Left cardiac atrium (tissue), 4 donors: Measurements from ENCODE around the gene ZP1. TPM values are rescaled to one million over a fixed set of nuclear protein-coding genes. Genes with fewer than 3 reads are reported as not detected.

Source experiments
- ATAC-seq, 2 donors: fragments of 200-7000 bp; cut with Tn5 transposase; one replicate each; pipeline ENCODE4 v1.9.1; 2020; ENCODE audit warnings: mild to moderate bottlenecking in 2 of 2, moderate library complexity in 2 of 2
- DNase-seq: peaks from one replicate; pipeline ENCODE4 v3.0.0-alpha.2; 2020
- intact Hi-C, 2 donors: fragments of 100-400 bp; cut with DNase I; formaldehyde crosslinking; loops; one replicate each; pipeline versions ENCODE4 v1.14.1 to v1.15.1; 2022 to 2023
- total RNA-seq, 2 donors: library from RNA; stranded (reverse); fragmentation: NEBNext Ultra II Directional; extraction: Animal tissue kit (Norgen Biotek cat#: 25700); gene quantifications; one replicate each; pipeline ENCODE4 v1.2.1, GENCODE V29; 2021
- donor health status: DM: no; HTN: yes; CAD: no.
- donor health status: DM: no; HTN: yes; CAD: no; lungs with severe emphysema.
- donor health status: DM: yes; HTN: yes; CAD: no.
- donor health status: Dilated cardiomyopathy.

The ZP1 gene
- total RNA-seq, 2 donors from 2014 or later, result not detected

DNA sequence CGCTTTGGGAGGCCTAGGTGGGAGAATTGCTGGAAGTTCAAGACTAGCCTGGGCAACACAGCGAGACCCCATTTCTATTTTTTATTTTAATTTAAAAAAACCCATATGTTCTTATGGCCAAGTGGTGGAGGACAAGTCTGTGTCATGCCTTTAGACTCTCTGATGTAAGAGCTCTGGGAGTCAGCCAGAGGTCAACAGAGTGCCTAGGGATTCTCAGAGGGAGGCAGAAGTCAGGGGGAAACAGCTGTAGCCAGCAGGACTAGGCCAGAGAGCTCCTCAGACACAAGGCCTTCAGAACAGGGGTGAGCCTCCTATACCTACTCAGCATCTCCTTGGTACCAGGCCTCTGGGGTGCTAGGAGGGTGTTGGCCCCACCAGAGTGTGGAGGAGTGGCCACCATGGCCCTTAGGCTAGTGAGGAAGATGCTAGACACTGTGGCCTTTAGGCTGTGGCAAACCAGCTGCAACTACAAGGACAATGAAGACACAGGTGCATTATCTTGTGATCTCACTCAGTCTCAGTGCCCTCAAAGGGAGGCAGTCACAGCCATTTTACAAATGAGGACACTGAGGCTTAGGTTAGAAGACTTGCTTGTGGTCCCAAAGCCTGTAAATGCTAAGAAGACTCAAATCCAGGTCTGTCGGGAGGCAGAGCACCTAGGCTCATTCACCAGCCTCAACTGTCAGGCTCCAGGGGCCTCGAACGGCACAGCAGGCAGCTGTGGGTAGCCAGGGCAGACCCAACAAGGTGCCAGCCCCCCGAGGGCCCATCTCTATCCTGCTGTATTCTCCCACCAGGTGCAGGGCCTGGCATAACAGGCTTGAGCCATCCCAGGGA is 5.0 kb downstream of the ZP1 start:
- DNase-seq (peak; percentile 65), ATAC-seq (peak; percentile 77 to 80)
- intact Hi-C loops, result no loop called here

- intact Hi-C loops, result no loop called here
- DNase-seq (no peak), ATAC-seq (peak; percentile 11 to 45)
Measured at GRCh38 chr11:60872961-60873524, 5.7 kb downstream of the ZP1 start.

DNA sequence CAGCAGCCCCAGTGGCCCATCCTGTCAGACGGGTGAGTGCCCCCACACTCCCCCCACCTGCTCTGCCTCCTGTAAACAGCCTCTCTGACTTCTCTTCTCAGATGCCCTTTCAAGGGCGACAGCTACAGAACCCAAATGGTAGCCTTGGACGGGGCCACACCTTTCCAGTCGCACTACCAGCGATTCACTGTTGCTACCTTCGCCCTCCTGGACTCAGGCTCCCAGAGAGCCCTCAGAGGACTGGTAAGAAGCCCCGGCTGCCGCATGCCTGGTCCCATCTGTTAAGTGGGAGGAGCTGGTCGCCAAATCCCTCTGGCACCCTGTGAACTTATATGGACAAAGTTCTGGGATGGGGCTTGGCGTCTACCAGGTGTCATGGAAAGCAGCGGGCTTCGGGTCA is 6.2 kb downstream of the ZP1 start:
- intact Hi-C loops, result no loop called here
- no peak for DNase-seq
- ATAC-seq, result no peak

DNA sequence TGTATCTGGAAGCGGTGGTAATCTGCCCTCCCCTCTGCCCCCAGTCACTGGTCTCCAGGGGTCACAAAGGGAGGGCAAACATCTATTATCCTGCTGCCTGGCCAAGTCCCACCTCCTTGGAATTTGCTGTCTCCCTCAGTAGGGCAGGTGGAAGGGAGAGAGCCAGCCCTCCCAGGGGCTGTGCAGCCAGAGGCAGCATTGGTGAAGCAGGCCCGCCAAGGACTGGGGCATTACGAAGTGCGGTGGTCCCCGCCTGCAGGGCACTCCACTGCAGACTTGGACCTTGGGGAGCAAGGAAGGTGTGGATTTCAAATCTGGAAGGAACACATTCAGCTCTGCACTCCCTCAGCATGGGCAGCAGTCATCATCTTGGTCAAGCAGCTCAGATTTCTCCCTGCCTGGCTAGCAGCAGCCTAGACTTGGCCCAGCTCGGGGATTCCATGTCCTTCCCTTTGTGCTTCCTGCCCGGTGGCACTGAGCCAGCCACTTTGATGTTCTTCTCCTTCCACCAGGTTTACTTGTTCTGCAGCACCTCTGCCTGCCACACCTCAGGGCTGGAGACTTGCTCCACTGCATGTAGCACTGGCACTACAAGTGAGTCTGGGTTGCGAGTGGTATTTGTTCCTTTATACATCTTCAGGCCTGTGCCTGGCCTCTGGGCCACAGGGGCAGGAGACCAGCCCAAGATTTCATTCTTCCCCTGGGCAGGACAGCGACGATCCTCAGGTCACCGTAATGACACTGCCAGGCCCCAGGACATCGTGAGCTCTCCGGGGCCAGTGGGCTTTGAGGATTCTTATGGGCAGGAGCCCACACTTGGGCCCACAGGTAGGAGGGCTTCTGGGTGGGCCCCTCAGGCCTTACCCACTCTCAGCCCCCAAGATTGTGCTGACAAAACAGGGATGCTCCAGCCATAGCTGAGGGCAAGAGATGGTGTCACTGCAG is 7.4 kb downstream of the ZP1 start:
- no peak for DNase-seq
- intact Hi-C loops, result no loop called here
- no peak for ATAC-seq

DNA sequence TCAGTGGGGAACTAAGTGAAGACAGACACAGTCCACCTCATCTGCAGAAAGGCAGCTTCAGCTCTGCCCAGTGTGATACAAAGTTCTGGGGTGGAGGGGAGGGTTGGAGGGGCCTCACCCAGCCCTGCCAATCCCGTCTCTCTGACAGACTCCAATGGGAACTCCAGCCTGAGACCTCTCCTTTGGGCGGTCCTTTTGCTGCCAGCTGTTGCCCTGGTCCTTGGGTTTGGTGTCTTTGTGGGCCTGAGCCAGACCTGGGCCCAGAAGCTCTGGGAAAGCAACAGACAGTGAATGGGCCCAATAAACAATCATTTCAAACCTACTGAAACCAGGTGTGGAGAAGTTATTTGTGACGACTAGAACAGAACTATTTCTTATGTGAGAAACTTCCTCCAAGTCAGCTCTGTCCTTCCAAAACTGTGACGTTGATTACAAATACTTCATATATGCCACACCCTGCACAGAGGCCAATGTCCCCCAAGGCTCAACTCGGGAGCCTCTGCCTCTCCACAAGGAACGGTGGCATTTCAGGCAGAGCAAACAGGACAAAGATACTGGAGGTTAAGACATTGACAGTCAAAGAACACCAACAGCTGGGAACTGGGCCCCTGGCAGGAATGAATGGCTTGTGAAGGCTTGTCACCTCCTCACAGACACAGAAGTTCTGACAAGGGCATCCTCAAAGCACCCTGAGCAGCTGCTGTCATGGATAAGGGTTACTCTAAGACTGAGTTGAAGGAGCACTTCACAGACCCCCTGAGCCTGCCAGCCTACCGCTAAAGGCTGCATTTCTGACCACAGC is 8.2 kb downstream of the ZP1 start:
- DNase-seq (no peak), ATAC-seq (no peak)
- intact Hi-C loops, result no loop called here

DNA sequence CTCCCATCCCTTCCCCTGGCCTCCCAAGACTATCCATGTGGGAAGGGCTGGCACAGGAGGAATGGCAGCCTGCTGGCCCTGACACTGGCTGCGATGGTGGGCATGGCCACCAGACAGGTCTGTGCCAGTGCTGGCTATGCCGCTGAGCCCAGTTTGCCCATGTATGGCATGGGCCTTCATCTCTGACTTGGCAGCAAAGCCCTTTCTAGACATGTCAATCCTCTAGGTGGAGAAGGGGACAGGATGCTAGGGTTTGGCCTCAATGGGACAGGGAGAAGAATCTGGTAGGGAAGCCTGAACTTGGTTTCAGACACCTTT is 8.8 kb downstream of the ZP1 start:
- no peak for DNase-seq
- intact Hi-C loops, result no loop called here

DNA sequence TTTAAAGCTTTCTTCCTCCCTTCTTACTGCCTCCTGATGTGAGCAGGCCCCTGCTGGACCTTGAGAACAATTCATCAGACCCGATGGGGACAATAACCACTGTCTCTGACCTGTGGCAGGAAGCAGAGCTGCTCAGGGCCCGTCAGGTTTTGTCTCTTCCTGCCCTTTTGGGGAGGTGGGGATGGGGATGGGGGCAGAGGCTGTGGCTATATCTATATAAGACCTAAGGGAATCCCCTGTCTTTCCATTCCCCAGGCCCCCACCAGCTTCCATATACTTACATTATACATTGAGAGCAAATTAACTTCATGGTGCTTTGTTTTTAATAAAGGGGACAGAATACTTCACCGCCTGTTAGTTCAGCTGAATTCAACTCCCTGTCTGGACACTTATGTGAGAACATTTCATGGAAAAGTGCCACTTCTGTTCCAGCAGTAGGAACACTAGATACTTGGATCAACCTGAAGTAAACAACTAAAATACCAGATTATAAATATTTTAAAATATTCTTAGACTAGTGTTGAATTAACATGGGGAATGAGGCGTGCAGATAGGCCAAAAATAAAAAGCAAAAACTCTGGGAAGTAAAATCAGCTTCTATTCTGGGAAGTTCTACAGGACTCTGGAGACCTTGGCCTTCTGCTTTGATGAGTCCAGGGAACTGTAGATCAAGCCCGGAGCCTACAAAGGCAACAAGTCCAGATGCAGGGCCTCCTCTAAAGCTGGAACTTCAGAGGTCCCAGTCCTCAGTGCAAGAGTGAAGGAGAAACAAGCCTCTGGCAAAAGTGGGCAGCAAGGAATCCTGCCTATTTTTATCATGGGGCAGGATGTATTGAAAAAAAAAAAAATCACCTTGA is 11.1 kb downstream of the ZP1 start:
- intact Hi-C loops, result no loop called here
- ATAC-seq (peak; percentile 49 to 67), DNase-seq (no peak)

More for the DNA sequence above, 8.8 kb downstream of the ZP1 start:
- ATAC-seq, result no peak

DNA sequence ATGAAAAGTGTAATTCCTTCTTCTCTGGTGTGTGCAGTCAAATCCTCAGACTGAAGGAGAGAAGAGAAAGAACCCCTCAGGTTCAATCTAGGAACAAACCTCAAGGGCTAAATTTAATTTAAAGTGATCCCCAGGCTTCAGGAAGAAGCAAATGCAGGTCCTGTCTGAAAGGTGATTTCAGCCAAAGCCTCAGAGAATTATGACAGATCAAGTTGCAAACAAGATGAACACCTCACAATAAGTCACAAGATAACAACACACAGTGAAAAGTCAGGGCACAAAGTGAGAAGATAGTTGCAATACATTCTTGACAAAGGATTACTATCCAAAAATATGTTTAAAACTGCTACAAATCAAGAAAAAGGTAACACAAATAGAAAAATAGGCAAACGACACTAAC is 11.8 kb downstream of the ZP1 start:
- DNase-seq (no peak), ATAC-seq (no peak)
- intact Hi-C loops, result no loop called here

- DNase-seq, result no peak
- intact Hi-C loops, result no loop called here
- no peak for ATAC-seq
Measured at GRCh38 chr11:60879971-60880588, 12.7 kb downstream of the ZP1 start.

DNA sequence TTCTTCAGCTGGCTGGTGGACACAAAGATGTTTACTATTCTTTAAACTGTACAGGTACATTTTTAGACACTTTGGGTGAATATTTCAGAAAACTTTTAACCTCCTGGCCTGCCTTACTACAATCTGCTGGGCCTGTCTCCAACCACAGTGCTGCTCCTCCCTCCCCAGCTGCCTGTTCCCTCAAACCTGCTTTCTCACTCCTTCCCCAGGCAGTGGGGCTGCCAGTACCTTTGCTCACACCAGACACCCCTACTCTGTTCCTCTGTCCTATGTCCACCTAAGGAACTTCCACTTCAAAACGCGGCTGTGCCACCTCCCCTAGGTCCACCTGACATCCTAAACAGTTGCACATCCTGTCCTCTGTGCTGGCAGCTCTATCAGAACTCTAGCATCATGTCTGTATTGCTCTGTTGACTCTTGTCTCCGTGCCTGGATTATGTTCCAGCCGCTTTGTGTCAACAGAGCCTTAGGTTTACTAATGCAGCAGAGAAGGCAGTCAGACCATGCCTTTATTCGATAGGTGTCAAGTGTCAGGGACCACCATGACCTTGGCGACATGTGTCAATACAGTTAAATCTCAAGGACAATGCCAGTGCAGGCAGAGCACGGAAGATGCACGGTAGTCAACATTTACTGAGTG is 13.4 kb downstream of the ZP1 start:
- no peak for ATAC-seq
- DNase-seq, result no peak
- intact Hi-C loops, result no loop called here

DNA sequence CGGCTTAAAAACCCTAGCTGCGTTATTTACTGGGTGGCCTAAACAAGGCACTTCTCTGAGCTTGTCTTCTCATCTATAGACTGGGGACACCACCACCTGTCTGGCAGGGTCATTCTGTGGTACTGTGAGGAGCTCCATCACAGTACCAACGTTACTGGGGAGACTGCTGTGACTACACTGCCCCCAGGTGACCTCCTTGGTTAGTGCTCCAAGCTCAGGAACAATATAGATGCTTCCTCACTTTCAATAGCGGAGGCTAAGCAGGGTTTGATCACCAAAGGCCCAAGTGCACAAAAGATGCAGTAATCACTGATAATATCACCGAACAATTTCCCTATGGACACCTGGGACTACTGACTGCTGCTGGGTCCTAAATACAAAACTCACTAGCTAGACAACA is 20.2 kb downstream of the ZP1 start:
- intact Hi-C loops, result no loop called here
- no peak for DNase-seq
- peak; percentile 77 to 79 for ATAC-seq

DNA sequence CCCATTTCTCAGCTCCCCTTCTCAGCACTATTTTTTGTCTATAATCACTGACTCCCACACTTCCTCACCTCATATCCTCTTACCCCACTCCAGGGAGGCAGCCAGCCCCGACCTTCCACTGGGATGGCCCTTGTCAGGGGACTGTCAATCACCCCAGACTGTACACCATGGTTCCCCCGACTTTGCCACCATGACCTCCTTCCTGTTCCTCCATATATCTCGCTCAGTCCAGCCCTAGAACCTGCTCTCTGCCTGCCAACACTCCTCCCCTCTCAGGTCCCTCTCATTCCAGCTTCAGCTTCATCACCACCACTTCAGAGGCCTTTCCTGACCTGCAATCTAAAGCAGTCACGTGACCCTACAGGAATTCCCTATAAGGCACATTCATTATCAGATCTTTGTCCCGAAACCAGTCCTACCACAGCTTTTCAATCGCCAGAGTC is 22.5 kb downstream of the ZP1 start:
- DNase-seq (no peak), ATAC-seq (no peak)
- intact Hi-C loops, result no loop called here

DNA sequence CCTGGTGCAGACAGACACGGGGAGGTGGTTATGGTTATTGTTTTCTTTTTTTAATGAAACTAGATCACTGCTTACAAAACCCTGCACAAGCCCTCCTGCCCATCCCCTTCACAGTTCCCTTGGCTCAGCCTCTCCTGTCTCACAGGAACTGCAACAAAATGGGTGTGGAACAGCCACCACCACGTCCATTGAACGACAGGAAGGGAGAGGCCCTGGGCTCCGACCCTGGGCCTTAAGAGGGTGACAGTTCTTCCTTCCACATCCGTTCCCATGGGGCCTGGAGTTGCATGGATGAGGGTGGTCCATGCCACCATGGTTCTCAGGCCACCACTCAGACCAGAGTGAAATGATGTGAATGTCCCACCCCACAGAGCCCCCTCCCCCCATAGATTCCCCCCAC is 23.4 kb downstream of the ZP1 start:
- ATAC-seq (peak in 1 of 2 donors; percentile 60), DNase-seq (no peak)
- intact Hi-C loops, result no loop called here

- intact Hi-C loops, result no loop called here
- peak in 1 of 2 donors; percentile 39 for ATAC-seq
- DNase-seq, result peak; percentile 60
Measured at GRCh38 chr11:60891103-60891741, 23.9 kb downstream of the ZP1 start.

DNA sequence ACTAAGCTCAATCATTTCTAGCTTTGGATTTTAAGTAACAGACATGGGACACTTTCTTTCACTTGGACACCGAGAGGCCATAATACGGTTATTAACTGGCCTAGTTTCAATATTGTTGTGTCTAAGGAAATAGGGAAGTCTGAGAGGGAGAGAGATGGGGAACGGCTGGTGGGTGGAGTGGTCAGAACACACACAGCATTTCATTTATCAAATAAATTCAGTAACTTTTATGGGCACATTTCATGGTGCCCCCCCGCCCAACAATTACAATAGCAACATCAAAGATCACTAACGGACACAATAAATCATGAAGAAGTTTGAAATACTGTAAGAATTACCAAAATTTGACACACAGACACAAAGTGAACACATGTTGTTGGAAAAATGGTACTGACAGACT is 28.3 kb downstream of the ZP1 start:
- ATAC-seq (no peak), DNase-seq (no peak)
- intact Hi-C loops, result loop anchor here (5.0 kb wide), 2 partner anchors 63 to 118 kb away; no protein-coding TSS in a partner anchor

DNA sequence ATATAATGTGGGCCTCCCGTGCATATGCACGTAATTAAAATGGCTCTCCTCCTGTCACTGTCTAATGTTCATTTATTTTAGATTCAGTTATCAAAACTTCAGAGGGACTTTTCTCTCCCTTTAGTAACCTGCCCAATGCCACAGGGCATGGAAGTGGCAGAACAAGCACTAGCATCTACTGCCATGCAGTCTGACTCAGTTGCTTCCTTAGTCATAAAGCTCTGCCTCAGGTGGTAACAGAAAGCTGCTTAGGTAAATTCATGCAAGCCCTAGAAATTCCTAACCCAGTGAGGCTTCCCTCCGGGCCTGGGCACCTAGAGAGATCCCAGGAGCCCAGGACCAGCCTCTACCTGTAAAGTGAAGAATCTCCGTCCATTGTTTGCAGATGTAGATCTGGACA is 30.2 kb downstream of the ZP1 start:
- ATAC-seq, result no peak
- intact Hi-C loops, result loop anchor here (5.0 kb wide), 2 partner anchors 65 to 120 kb away; no protein-coding TSS in a partner anchor
- DNase-seq, result no peak
